ENCODE measurements around the gene NXPE2.

- no peak for TF ChIP-seq CTCF (conservative IDR thresholded peaks at IDR 0.05; ENCODE audit: low read depth, low read length)
- TF ChIP-seq EZH2 (IDR thresholded peaks at IDR 0.05; ENCODE audit: borderline replicate concordance, low read depth, low read length, poor library complexity, severe bottlenecking), result no peak
These were observed 27.1 kb downstream of the NXPE2 start for GRCh38 chr11:114705280-114706024.
